ENCODE measurements around the gene MYO1B. TPM values are rescaled to one million over a fixed set of nuclear protein-coding genes. Genes with fewer than 3 reads are reported as not detected.
"Not testable (repeated sequence)": the region's sequence is repeated elsewhere in the genome, so short reads cannot be mapped to it uniquely, and the experiment has no call there.

Gene MYO1B
- total and polyA plus RNA-seq, 8 donors: 136 to 305 (median 197) TPM

DNA sequence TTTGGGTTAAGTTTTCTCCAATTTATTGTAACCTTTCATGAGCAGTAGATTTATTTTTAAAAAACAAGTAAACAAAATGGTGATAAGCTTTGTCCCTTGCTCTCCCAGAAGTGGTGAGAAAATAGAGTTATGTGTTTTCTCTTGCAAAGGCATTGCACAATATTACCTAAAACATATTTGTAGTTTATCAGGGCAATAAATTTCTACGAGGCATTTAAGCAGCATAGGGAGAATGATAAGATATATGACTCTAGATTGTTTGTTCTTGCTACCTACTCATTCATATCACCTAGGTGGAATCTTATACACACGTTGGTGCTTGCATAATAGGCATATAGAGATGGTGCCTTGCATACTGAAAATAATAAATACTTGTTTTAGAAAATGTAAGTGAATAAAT, 201.7 kb downstream of the MYO1B start:
- H3K4me1 ChIP-seq: no peaks in the 10 kb centered on the region
- no peak for DNase-seq

DNA sequence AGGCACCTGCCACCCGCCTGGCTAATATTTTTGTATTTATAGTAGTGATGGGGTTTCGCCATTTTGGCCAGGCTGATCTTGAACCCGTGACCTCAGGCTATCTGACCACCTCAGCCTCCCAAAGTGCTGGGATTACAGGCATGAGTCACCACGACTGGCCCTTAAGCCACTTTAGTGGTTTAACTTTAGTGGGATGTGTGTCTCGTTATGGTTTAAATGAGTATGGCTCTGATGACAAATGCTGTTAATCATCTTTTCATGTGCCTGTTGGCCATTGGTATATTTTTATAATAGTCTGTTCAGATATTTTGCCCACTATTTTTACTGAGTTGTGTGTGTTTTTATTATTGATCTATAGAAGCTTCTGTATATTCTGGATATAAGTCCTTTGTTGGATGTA, 205.9 kb downstream of the MYO1B start:
- no peaks in the 10 kb centered on the region for H3K4me1 ChIP-seq
- DNase-seq (no peak), ATAC-seq (no peak)
- intact Hi-C loops (cut with DNase I): no loop called here
- peaks cover 0 to 2% of the 10 kb centered on the region in 2 donors for H3K9me3 ChIP-seq
- no peaks in the 10 kb centered on the region for H3K36me3 ChIP-seq
- no peak overlapping the region for H3K27ac ChIP-seq
- no peaks in the 10 kb centered on the region for H3K27me3 ChIP-seq
- TF ChIP-seq, protein P1, sequence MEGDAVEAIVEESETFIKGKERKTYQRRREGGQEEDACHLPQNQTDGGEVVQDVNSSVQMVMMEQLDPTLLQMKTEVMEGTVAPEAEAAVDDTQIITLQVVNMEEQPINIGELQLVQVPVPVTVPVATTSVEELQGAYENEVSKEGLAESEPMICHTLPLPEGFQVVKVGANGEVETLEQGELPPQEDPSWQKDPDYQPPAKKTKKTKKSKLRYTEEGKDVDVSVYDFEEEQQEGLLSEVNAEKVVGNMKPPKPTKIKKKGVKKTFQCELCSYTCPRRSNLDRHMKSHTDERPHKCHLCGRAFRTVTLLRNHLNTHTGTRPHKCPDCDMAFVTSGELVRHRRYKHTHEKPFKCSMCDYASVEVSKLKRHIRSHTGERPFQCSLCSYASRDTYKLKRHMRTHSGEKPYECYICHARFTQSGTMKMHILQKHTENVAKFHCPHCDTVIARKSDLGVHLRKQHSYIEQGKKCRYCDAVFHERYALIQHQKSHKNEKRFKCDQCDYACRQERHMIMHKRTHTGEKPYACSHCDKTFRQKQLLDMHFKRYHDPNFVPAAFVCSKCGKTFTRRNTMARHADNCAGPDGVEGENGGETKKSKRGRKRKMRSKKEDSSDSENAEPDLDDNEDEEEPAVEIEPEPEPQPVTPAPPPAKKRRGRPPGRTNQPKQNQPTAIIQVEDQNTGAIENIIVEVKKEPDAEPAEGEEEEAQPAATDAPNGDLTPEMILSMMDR (IDR thresholded peaks at IDR 0.05): no peak
- H3K4me3 ChIP-seq: no peak overlapping the region

More for the DNA sequence above, 201.7 kb downstream of the MYO1B start:
- Histone ChIP-seq H3K36me3 (no peaks in the 10 kb centered on the region), H3K27me3 (no peaks in the 10 kb centered on the region), H3K27ac (no peak overlapping the region), H3K4me3 (no peak overlapping the region), H3K9me3 (peaks cover 0 to 2% of the 10 kb centered on the region in 2 donors)
- intact Hi-C loops (cut with DNase I): no loop called here
- ATAC-seq: no peak
- TF ChIP-seq, protein P1 (IDR thresholded peaks at IDR 0.05): no peak

DNA sequence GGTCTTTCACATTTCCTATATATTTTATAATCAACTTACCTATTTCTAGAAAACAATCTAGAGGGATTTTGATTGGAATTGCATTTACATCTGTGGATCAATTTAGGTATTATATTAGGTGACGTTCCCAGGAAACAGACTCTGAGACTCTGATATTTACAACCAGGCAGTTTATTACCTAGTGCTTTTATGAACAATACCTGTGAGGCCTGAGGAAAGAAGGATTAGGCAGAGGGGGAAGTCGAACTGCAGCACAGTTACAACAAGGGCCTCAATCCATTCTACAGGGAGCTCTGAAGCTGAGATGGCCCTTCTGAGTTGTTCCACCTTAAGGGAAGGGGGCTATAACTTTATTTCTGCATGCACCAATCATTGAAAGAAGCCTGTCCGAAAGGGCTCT, 206.9 kb downstream of the MYO1B start:
- no peak overlapping the region for H3K27ac ChIP-seq
- H3K4me3 ChIP-seq: no peak overlapping the region
- ATAC-seq (no peak), DNase-seq (no peak)
- H3K36me3 ChIP-seq: no peaks in the 10 kb centered on the region
- TF ChIP-seq, protein P1 (IDR thresholded peaks at IDR 0.05): no peak
- H3K9me3 ChIP-seq: peaks cover 0 to 2% of the 10 kb centered on the region in 2 donors
- no peaks in the 10 kb centered on the region for H3K4me1 ChIP-seq
- no peaks in the 10 kb centered on the region for H3K27me3 ChIP-seq
- intact Hi-C loops (cut with DNase I): no loop called here

DNA sequence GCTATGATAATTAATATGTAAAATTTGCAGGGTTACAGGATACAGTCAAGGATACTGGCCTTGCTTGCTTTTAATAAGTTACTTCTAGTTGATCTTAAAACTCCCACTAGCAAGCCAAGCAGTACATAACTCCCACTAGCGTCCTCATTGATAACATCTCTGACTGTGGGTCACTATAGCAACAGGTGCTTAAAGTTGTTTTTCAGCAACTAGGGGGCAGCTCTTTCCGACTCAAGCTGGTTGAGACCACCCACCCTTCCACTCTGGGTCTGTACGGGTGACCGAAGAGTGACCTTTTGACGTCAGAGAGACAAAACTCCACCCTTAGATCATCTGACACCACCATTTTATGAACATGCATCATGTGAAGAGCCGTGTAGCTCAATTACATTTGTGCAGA, 208.6 kb downstream of the MYO1B start:
- TF ChIP-seq, protein P1 (IDR thresholded peaks at IDR 0.05): no peak
- H3K4me1 ChIP-seq: no peaks in the 10 kb centered on the region
- no peak overlapping the region for H3K4me3 ChIP-seq
- H3K9me3 ChIP-seq: no peaks in the 10 kb centered on the region
- no peak for DNase-seq
- H3K36me3 ChIP-seq: no peaks in the 10 kb centered on the region
- ATAC-seq: no peak
- intact Hi-C loops (cut with DNase I): no loop called here
- no peaks in the 10 kb centered on the region for H3K27me3 ChIP-seq
- H3K27ac ChIP-seq: no peak overlapping the region

DNA sequence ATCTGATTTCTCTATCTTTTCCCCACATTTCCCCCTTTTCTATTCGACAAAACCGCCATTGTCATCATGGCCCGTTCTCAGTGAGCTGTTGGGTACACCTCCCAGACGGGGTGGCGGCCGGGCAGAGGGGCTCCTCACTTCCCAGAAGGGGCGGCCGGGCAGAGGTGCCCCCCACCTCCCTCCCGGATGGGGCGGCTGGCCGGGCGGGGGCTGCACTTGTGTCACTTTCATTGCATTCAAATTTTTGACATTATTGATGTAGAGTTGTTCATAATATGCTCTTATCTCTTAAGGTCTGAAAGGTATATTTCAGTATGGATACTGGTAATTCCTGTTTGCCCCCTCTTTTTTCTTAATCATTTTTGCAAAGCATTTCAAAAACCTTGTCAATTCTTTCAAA, 211.3 kb downstream of the MYO1B start:
- not testable (repeated sequence) for H3K36me3 ChIP-seq, H3K4me3 ChIP-seq

DNA sequence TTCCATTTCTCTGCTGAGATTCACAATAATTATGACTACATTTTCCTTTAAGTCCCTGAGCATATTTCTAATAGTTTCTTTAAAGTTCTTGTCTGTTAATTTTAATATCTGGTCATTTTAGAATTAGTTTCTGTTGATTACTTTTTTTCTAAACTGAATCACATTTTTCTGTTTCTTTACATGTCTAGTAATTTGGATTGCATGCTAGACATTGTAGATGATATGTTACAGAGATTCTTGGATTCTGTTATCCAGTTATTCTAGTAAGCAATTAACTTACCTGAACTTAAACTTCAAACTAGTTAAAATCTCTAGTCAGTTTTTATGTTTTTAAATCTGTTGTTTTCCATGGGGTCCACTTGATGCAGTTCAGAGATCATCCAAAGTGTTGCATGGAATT, 214.0 kb downstream of the MYO1B start:
- TF ChIP-seq, protein P1 (IDR thresholded peaks at IDR 0.05): no peak

More for the DNA sequence above, 211.3 kb downstream of the MYO1B start:
- intact Hi-C loops (cut with DNase I); DNase-seq; ATAC-seq; H3K27ac ChIP-seq; H3K4me1 ChIP-seq; H3K27me3 ChIP-seq; H3K9me3 ChIP-seq: not testable (repeated sequence)

More for the DNA sequence above, 214.0 kb downstream of the MYO1B start:
- ATAC-seq: no peak
- no peaks in the 10 kb centered on the region for H3K36me3 ChIP-seq
- no peaks in the 10 kb centered on the region for H3K27me3 ChIP-seq
- DNase-seq: no peak
- no peak overlapping the region for H3K4me3 ChIP-seq
- intact Hi-C loops (cut with DNase I): no loop called here
- no peaks in the 10 kb centered on the region for H3K4me1 ChIP-seq
- H3K9me3 ChIP-seq: peaks cover 0 to 6% of the 10 kb centered on the region in 2 donors
- no peak overlapping the region for H3K27ac ChIP-seq

Data from left lung (tissue), 10 donors.